Measurements from ENCODE around the gene CD302. TPM values are rescaled to one million over a fixed set of nuclear protein-coding genes. Genes with fewer than 3 reads are reported as not detected.
"Not testable (repeated sequence)": the region's sequence is repeated elsewhere in the genome, so short reads cannot be mapped to it uniquely, and the experiment has no call there.

CD302 gene
- total RNA-seq, 4 donors from 2014 or later: 13.9 to 32.3 (median 19.5) TPM

GRCh38 chr2:159829376-159829775, 31.4 kb upstream of the CD302 start:
- 71% methylated on average over 1 of the region's 1 CpG for WGBS
- no peaks in the 10 kb centered on the region for H3K27me3 ChIP-seq
- TF ChIP-seq EP300 (IDR thresholded peaks at IDR 0.05) (no peak), POLR2A (IDR thresholded peaks at IDR 0.05) (no peak), CTCF (IDR thresholded peaks at IDR 0.05) (no peak), POLR2AphosphoS5 (IDR thresholded peaks at IDR 0.05) (no peak)
- H3K36me3 ChIP-seq: peaks cover 5% of the 10 kb centered on the region
- no peaks in the 10 kb centered on the region for H3K4me1 ChIP-seq
- H3K9me3 ChIP-seq: no peaks in the 10 kb centered on the region
- H3K4me3 ChIP-seq: no peak overlapping the region
- no peak for DNase-seq (ENCODE audit: low spot score in 2 of 2)
- H3K27ac ChIP-seq: no peak overlapping the region

GRCh38 chr2:159828738-159829137, 30.7 kb upstream of the CD302 start:
- H3K9me3 ChIP-seq: no peaks in the 10 kb centered on the region
- H3K36me3 ChIP-seq: peaks cover 5% of the 10 kb centered on the region
- TF ChIP-seq POLR2A (IDR thresholded peaks at IDR 0.05) (no peak), EP300 (IDR thresholded peaks at IDR 0.05) (no peak), CTCF (IDR thresholded peaks at IDR 0.05) (no peak), POLR2AphosphoS5 (IDR thresholded peaks at IDR 0.05) (no peak)
- no peaks in the 10 kb centered on the region for H3K27me3 ChIP-seq
- 81% methylated on average over 2 of the region's 2 CpGs for WGBS
- no peak overlapping the region for H3K27ac ChIP-seq
- H3K4me3 ChIP-seq: no peak overlapping the region
- no peak for DNase-seq (ENCODE audit: low spot score in 2 of 2)
- H3K4me1 ChIP-seq: no peaks in the 10 kb centered on the region

- not testable (repeated sequence) for H3K4me3 ChIP-seq; H3K27me3 ChIP-seq; H3K36me3 ChIP-seq; H3K4me1 ChIP-seq; DNase-seq (ENCODE audit: low spot score in 2 of 2); H3K9me3 ChIP-seq; H3K27ac ChIP-seq
- 67% methylated on average over 3 of the region's 4 CpGs for WGBS
Measured at GRCh38 chr2:159822478-159822833, 24.4 kb upstream of the CD302 start.

- H3K36me3 ChIP-seq; H3K4me3 ChIP-seq; H3K27ac ChIP-seq; DNase-seq (ENCODE audit: low spot score in 2 of 2); H3K9me3 ChIP-seq; H3K27me3 ChIP-seq; H3K4me1 ChIP-seq: not testable (repeated sequence)
- 88% methylated on average over 5 of the region's 11 CpGs for WGBS
Measured at GRCh38 chr2:159821775-159822477, 23.9 kb upstream of the CD302 start.

GRCh38 chr2:159818940-159819339, 20.9 kb upstream of the CD302 start:
- Histone ChIP-seq H3K27me3 (no peaks in the 10 kb centered on the region), H3K4me1 (no peaks in the 10 kb centered on the region), H3K4me3 (no peak overlapping the region), H3K27ac (no peak overlapping the region), H3K9me3 (no peaks in the 10 kb centered on the region), H3K36me3 (no peaks in the 10 kb centered on the region)
- WGBS: 95% methylated on average over 6 of the region's 6 CpGs
- DNase-seq (ENCODE audit: low spot score in 2 of 2): no peak
- TF ChIP-seq CTCF (IDR thresholded peaks at IDR 0.05) (no peak), POLR2AphosphoS5 (IDR thresholded peaks at IDR 0.05) (no peak), POLR2A (IDR thresholded peaks at IDR 0.05) (no peak), EP300 (IDR thresholded peaks at IDR 0.05) (no peak)

- H3K36me3 ChIP-seq: no peaks in the 10 kb centered on the region
- TF ChIP-seq POLR2A (IDR thresholded peaks at IDR 0.05) (no peak), EP300 (IDR thresholded peaks at IDR 0.05) (no peak), POLR2AphosphoS5 (IDR thresholded peaks at IDR 0.05) (no peak)
- H3K9me3 ChIP-seq: no peaks in the 10 kb centered on the region
- DNase-seq (ENCODE audit: low spot score in 2 of 2): no peak
- no peaks in the 10 kb centered on the region for H3K4me1 ChIP-seq
- H3K4me3 ChIP-seq: no peak overlapping the region
- WGBS: 78% methylated on average over 1 of the region's 1 CpG
- H3K27ac ChIP-seq: no peak overlapping the region
- H3K27me3 ChIP-seq: no peaks in the 10 kb centered on the region
Measured at GRCh38 chr2:159817283-159817682, 19.3 kb upstream of the CD302 start.

GRCh38 chr2:159811232-159811631, 13.2 kb upstream of the CD302 start:
- WGBS: 76% methylated on average over 4 of the region's 4 CpGs
- H3K9me3 ChIP-seq: no peaks in the 10 kb centered on the region
- no peak overlapping the region for H3K4me3 ChIP-seq
- TF ChIP-seq CTCF (IDR thresholded peaks at IDR 0.05): no peak
- no peak for TF ChIP-seq POLR2A (IDR thresholded peaks at IDR 0.05)
- no peak for TF ChIP-seq EP300 (IDR thresholded peaks at IDR 0.05)
- TF ChIP-seq POLR2AphosphoS5 (IDR thresholded peaks at IDR 0.05): no peak
- no peak for DNase-seq (ENCODE audit: low spot score in 2 of 2)
- no peaks in the 10 kb centered on the region for H3K27me3 ChIP-seq
- no peaks in the 10 kb centered on the region for H3K4me1 ChIP-seq
- no peaks in the 10 kb centered on the region for H3K36me3 ChIP-seq
- H3K27ac ChIP-seq: no peak overlapping the region

All from suprapubic skin (tissue), 4 donors.